HG03575 (cell line): Measurements from ENCODE around the gene UBAC2.

Experiments used
- ATAC-seq: cut with Tn5 transposase; IDR thresholded peaks from one replicate; pipeline ENCODE4 v1.9.1; 2021; ENCODE audit not compliant: unreplicated experiment, insufficient number of reproducible peaks, low FRiP score; ENCODE audit errors: extremely low read depth

UBAC2 gene

GRCh38 chr13:99429670-99430069 lies 229.0 kb downstream of the UBAC2 start:
- ATAC-seq: no peak

- peak; percentile 15 for ATAC-seq
Observed at GRCh38 chr13:99431927-99432608, 231.4 kb downstream of the UBAC2 start.

- ATAC-seq: peak; percentile 30
Observed at GRCh38 chr13:99432609-99433542, 232.2 kb downstream of the UBAC2 start.

GRCh38 chr13:99433543-99434075 lies 233.0 kb downstream of the UBAC2 start:
- ATAC-seq: no peak

- no peak for ATAC-seq
Observed at GRCh38 chr13:99434258-99434788, 233.7 kb downstream of the UBAC2 start.

GRCh38 chr13:99435116-99435515 lies 234.5 kb downstream of the UBAC2 start:
- no peak for ATAC-seq

GRCh38 chr13:99435998-99436397 lies 235.3 kb downstream of the UBAC2 start:
- ATAC-seq: no peak
